Progenitor cell of endocrine pancreas (in vitro differentiated cells): ENCODE measurements around the gene DKK3. TPM values are rescaled to one million over a fixed set of nuclear protein-coding genes. Genes with fewer than 3 reads are reported as not detected.

Experiments
- DNase-seq: peaks from one replicate; pipeline ENCODE4 v3.0.0; 2021; ENCODE audit warnings: low spot score; ENCODE audit not compliant: unreplicated experiment
- H3K27ac Mint-ChIP-seq: 2 replicates; pipeline ENCODE4 v1.8.0; 2021; ENCODE audit warnings: mild to moderate bottlenecking, moderate library complexity, mixed read lengths
- H3K27me3 Mint-ChIP-seq: 2 replicates; pipeline ENCODE4 v1.8.0; 2021; ENCODE audit warnings: mixed read lengths
- H3K36me3 Mint-ChIP-seq: 2 replicates; pipeline ENCODE4 v1.8.0; 2022; ENCODE audit warnings: mixed read lengths; ENCODE audit not compliant: insufficient read depth
- H3K4me1 Mint-ChIP-seq: 2 replicates; pipeline ENCODE4 v1.8.0; 2021; ENCODE audit warnings: low read depth, mixed read lengths
- H3K4me3 Mint-ChIP-seq: 2 replicates; pipeline ENCODE4 v1.8.0; 2021; ENCODE audit warnings: low read depth, mild to moderate bottlenecking, moderate library complexity, mixed read lengths
- H3K9me3 Mint-ChIP-seq: 2 replicates; pipeline ENCODE4 v1.8.0; 2021; ENCODE audit warnings: low read depth, mixed read lengths
- CTCF ChIP-seq: fragments of 200-600 bp; sonication (generic); IDR thresholded peaks from one replicate; pipeline ENCODE4 v1.5.0; 2021; ENCODE audit warnings: antibody characterized with exemption, mild to moderate bottlenecking; ENCODE audit not compliant: unreplicated experiment
- total RNA-seq: library from RNA; stranded (reverse); gene quantifications from 2 replicates; pipeline ENCODE4 v1.2.1, GENCODE V29; 2021

Gene DKK3
- total RNA-seq, 1 donor from 2014 or later = 75.2 TPM

GRCh38 chr11:11977206-11977938 is 31.1 kb downstream of the DKK3 start:
- Mint-ChIP-seq H3K27me3 (no peaks in the 10 kb centered on the region), H3K27ac (no peak overlapping the region), H3K4me1 (peaks cover 1% of the 10 kb centered on the region), H3K9me3 (no peaks in the 10 kb centered on the region), H3K4me3 (no peak overlapping the region), H3K36me3 (peaks cover 18% of the 10 kb centered on the region)
- no peak for TF ChIP-seq CTCF
- DNase-seq = no peak

GRCh38 chr11:11976481-11977127 is 31.8 kb downstream of the DKK3 start:
- no peaks in the 10 kb centered on the region for H3K27me3 Mint-ChIP-seq
- peaks cover 16% of the 10 kb centered on the region for H3K36me3 Mint-ChIP-seq
- no peak overlapping the region for H3K27ac Mint-ChIP-seq
- no peak overlapping the region for H3K4me3 Mint-ChIP-seq
- H3K4me1 Mint-ChIP-seq = peaks cover 4% of the 10 kb centered on the region
- no peak for DNase-seq
- no peak for TF ChIP-seq CTCF
- H3K9me3 Mint-ChIP-seq = no peaks in the 10 kb centered on the region

- H3K27ac Mint-ChIP-seq = no peak overlapping the region
- no peak for TF ChIP-seq CTCF
- peaks cover 4% of the 10 kb centered on the region for H3K4me1 Mint-ChIP-seq
- no peak overlapping the region for H3K4me3 Mint-ChIP-seq
- peaks cover 12% of the 10 kb centered on the region for H3K36me3 Mint-ChIP-seq
- H3K27me3 Mint-ChIP-seq = no peaks in the 10 kb centered on the region
- no peaks in the 10 kb centered on the region for H3K9me3 Mint-ChIP-seq
- no peak for DNase-seq
These were observed 33.0 kb downstream of the DKK3 start for GRCh38 chr11:11975201-11976092.

- DNase-seq = no peak
- Mint-ChIP-seq H3K27me3 (no peaks in the 10 kb centered on the region), H3K4me3 (no peak overlapping the region), H3K9me3 (no peaks in the 10 kb centered on the region), H3K36me3 (peaks cover 12% of the 10 kb centered on the region), H3K27ac (no peak overlapping the region), H3K4me1 (peaks cover 2% of the 10 kb centered on the region)
- TF ChIP-seq CTCF = no peak
These were observed 34.6 kb downstream of the DKK3 start for GRCh38 chr11:11973866-11974265.

GRCh38 chr11:11973361-11973800 is 35.0 kb downstream of the DKK3 start:
- H3K4me3 Mint-ChIP-seq = no peak overlapping the region
- H3K36me3 Mint-ChIP-seq = peaks cover 11% of the 10 kb centered on the region
- TF ChIP-seq CTCF = no peak
- H3K4me1 Mint-ChIP-seq = peaks cover 2% of the 10 kb centered on the region
- H3K9me3 Mint-ChIP-seq = no peaks in the 10 kb centered on the region
- DNase-seq = no peak
- H3K27ac Mint-ChIP-seq = no peak overlapping the region
- H3K27me3 Mint-ChIP-seq = no peaks in the 10 kb centered on the region
